Endothelial cell of umbilical vein (primary cell): Measurements from ENCODE around the gene CFAP61. TPM values are rescaled to one million over a fixed set of nuclear protein-coding genes. Genes with fewer than 3 reads are reported as not detected.

Experiments used
- BruUV-seq: library from RNA; stranded (reverse); fragments of 400-500 nt; replicated peaks from 2 replicates; lab custom pipeline; 2021; lab: Mats Ljungman, UMichigan
- CTCF ChIA-PET: fragments of 300-600, 350-600 bp; sonication (Branson Sonifier 250); formaldehyde crosslinking; loops from one replicate; lab custom pipeline; 2021; ENCODE audit warnings: antibody characterized with exemption, inconsistent platforms; lab: Charles Lee
- POLR2A ChIA-PET: fragments of 300-600, 350-600 bp; sonication (Branson Sonifier 250); formaldehyde crosslinking; loops from one replicate; lab custom pipeline; 2021; ENCODE audit warnings: antibody characterized with exemption, inconsistent platforms; lab: Charles Lee
- DNase-seq: peaks from one replicate; pipeline ENCODE4 v3.0.0-alpha.2; 2011; ENCODE audit warnings: low read depth, low spot score
- FAIRE-seq: peaks from 2 replicates; lab custom pipeline; 2011; peaks lifted over from hg19 to GRCh38; lab: Jason Lieb, UNC
- H2AFZ ChIP-seq: 2 replicates; pipeline ENCODE4 v1.6.0; 2012; ENCODE audit warnings: low read depth, low read length, control low read depth, inconsistent platforms
- H3K27ac ChIP-seq: 2 replicates; pipeline ENCODE4 v1.5.1; 2011; ENCODE audit warnings: low read depth, mild to moderate bottlenecking, control low read depth, low read length, moderate library complexity; ENCODE audit not compliant: insufficient read depth
- H3K27me3 ChIP-seq, 2 experiments: 2 replicates each; pipeline versions ENCODE4 v1.6.0 to v1.6.1; 2011; ENCODE audit warnings: low read length in 2 of 2, mixed read lengths in 1 of 2; ENCODE audit not compliant: control insufficient read depth in 2 of 2, insufficient read depth in 2 of 2
- H3K36me3 ChIP-seq, 2 experiments: 2 replicates in 1 of 2; 3 replicates in 1 of 2; pipeline ENCODE4 v1.5.1; 2011; ENCODE audit warnings: low read length in 2 of 2, mild to moderate bottlenecking in 1 of 2, moderate library complexity in 1 of 2; ENCODE audit not compliant: control insufficient read depth in 2 of 2, insufficient read depth in 2 of 2; ENCODE audit errors: extremely low read depth in 1 of 2
- H3K4me1 ChIP-seq: 3 replicates; pipeline ENCODE4 v1.5.1; 2011; ENCODE audit warnings: mild to moderate bottlenecking, low read length; ENCODE audit not compliant: control insufficient read depth, insufficient read depth; ENCODE audit errors: extremely low read depth
- H3K4me2 ChIP-seq: 2 replicates; pipeline ENCODE4 v1.6.1; 2011; ENCODE audit warnings: low read length, control low read depth, mixed read lengths; ENCODE audit not compliant: insufficient read depth
- H3K4me3 ChIP-seq, 3 experiments: fragments of 200-600 bp in 1 of 3; sonication (generic), shearing (Covaris generic) in 1 of 3; replicated peaks in 1 of 3; 2 replicates each; pipeline ENCODE4 v1.5.1; 2011 to 2016; ENCODE audit warnings: control low read depth in 3 of 3, low read length in 3 of 3, mild to moderate bottlenecking in 2 of 3, inconsistent platforms in 1 of 3, low read depth in 1 of 3, moderate library complexity in 1 of 3; ENCODE audit not compliant: insufficient read depth in 1 of 3
- H3K79me2 ChIP-seq: 2 replicates; pipeline ENCODE4 v1.6.0; 2012; ENCODE audit warnings: low read length, inconsistent platforms; ENCODE audit not compliant: control insufficient read depth, insufficient read depth
- H3K9ac ChIP-seq: replicated peaks from 2 replicates; pipeline ENCODE3; 2011; ENCODE audit warnings: low read length, control low read depth; ENCODE audit not compliant: insufficient read depth; ENCODE audit errors: extremely low read depth
- H3K9me1 ChIP-seq: replicated peaks from 3 replicates; pipeline ENCODE4 v1.6.0; 2011; ENCODE audit warnings: mild to moderate bottlenecking, low read length; ENCODE audit not compliant: control insufficient read depth, insufficient read depth; ENCODE audit errors: extremely low read depth
- H3K9me3 ChIP-seq: replicated peaks from 2 replicates; pipeline ENCODE4 v1.5.1; 2012; ENCODE audit warnings: low read length, inconsistent platforms; ENCODE audit not compliant: control insufficient read depth, insufficient read depth
- H4K20me1 ChIP-seq: replicated peaks from 2 replicates; pipeline ENCODE3; 2011; ENCODE audit warnings: mild to moderate bottlenecking, low read length; ENCODE audit not compliant: control insufficient read depth, insufficient read depth; ENCODE audit errors: extremely low read depth
- CTCF ChIP-seq, 2 donors: IDR thresholded peaks; 1 replicate in 1 of 2; 2 replicates in 1 of 2; pipeline ENCODE4 v1.5.1; 2011; ENCODE audit warnings: low read length in 2 of 2, mild to moderate bottlenecking in 2 of 2, moderate library complexity in 2 of 2, control low read depth in 1 of 2, inconsistent platforms in 1 of 2, low read depth in 1 of 2; ENCODE audit not compliant: insufficient read depth in 1 of 2; ENCODE audit errors: extremely low read depth in 1 of 2
- EZH2 ChIP-seq: IDR thresholded peaks from 2 replicates; pipeline ENCODE4 v1.6.1; 2012; ENCODE audit warnings: borderline replicate concordance, low read depth, mild to moderate bottlenecking, moderate library complexity, low read length, inconsistent platforms; ENCODE audit not compliant: severe bottlenecking
- FOS ChIP-seq: IDR thresholded peaks from 2 replicates; pipeline ENCODE4 v1.6.1; 2011; ENCODE audit warnings: mild to moderate bottlenecking, low read length, moderate library complexity, borderline replicate concordance; ENCODE audit not compliant: insufficient read depth
- GATA2 ChIP-seq: IDR thresholded peaks from 2 replicates; pipeline ENCODE4 v1.7.0; 2011; ENCODE audit warnings: low read depth, mild to moderate bottlenecking, moderate library complexity, mixed read lengths, low read length; ENCODE audit not compliant: insufficient read length, insufficient read depth
- JUN ChIP-seq: IDR thresholded peaks from 2 replicates; pipeline ENCODE4 v1.6.1; 2011; ENCODE audit warnings: borderline replicate concordance, low read depth; ENCODE audit not compliant: insufficient read length, insufficient read depth
- MYC ChIP-seq: IDR thresholded peaks from one replicate; pipeline ENCODE4 v1.6.1; 2011; ENCODE audit warnings: mild to moderate bottlenecking, low read depth, low read length
- POLR2A ChIP-seq: IDR thresholded peaks from 2 replicates; pipeline ENCODE4 v1.6.1; 2012; ENCODE audit warnings: low read depth, mild to moderate bottlenecking, control low read depth, low read length
- POLR2AphosphoS5 ChIP-seq: IDR thresholded peaks from 2 replicates; pipeline ENCODE4 v1.6.1; 2012; ENCODE audit warnings: low read depth, mild to moderate bottlenecking, control low read depth, low read length, moderate library complexity; ENCODE audit not compliant: insufficient read depth
- dilution Hi-C: fragments of 300-500 bp; cut with MboI; formaldehyde crosslinking; loops from one replicate; pipeline ENCODE4 v1.15.0; 2019; ENCODE audit warnings: low sequenced_read_pairs; ENCODE audit not compliant: extremely low pct_ligation_motif_present
- intact Hi-C: fragments of 100-400 bp; cut with micrococcal nuclease; formaldehyde crosslinking; loops from one replicate; pipeline ENCODE4 v1.10.0; 2022
- polyA plus RNA-seq, 4 experiments: library from polyadenylated mRNA; depleted of rRNA in 3 of 4; stranded (reverse) in 3 of 4; unstranded in 1 of 4; fragments of >200 nt; gene quantifications; 2 replicates each; pipeline versions ENCODE4 v1.2.1 to v1.2.3, GENCODE V29; 2011 to 2012; ENCODE audit warnings: missing spikeins in 1 of 4
- total RNA-seq: library from RNA; stranded (reverse); gene quantifications from 2 replicates; pipeline ENCODE4 v1.2.3, GENCODE V29; 2021
- TF ChIP-seq, protein P1 (sequence below): IDR thresholded peaks from 2 replicates; pipeline ENCODE4 v1.6.1; 2011; ENCODE audit not compliant: insufficient read depth, insufficient read length

CFAP61 gene
- total and polyA plus RNA-seq, 2 donors (not counting 3 experiments of a cell fraction or from before 2014, with no cell fraction given) = not detected

DNA sequence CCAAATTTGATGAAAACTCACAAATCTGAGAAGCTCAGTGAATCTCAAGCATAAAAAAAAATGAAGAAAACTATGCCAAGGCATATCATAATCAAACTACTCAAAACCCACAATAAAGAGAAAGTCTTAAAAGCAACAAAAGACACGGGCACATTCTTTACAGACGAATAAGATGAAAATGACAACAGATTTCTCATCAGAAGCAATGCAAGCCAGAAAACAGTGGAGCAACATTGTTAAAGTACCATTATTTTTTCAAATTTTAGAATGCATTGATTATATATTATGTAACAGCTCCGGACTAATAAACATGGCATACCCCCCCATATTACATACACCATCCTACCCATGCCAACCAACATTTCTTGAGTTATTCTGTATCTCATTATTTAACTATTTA, 260.2 kb downstream of the CFAP61 start:
- Histone ChIP-seq H3K27ac (no peak overlapping the region), H3K4me3 (no peak overlapping the region), H3K27me3 (peaks cover 0 to 1% of the 10 kb centered on the region in 2 experiments), H3K4me1 (no peaks in the 10 kb centered on the region), H3K9ac (no peak overlapping the region), H3K36me3 (no peaks in the 10 kb centered on the region), H3K9me3 (no peaks in the 10 kb centered on the region), H4K20me1 (no peaks in the 10 kb centered on the region), H3K79me2 (no peaks in the 10 kb centered on the region), H3K9me1 (no peaks in the 10 kb centered on the region), H3K4me2 (no peak overlapping the region), H2AFZ (no peak overlapping the region)
- BruUV-seq = no TSS peak
- DNase-seq = no peak
- dilution Hi-C loops = no loop called here
- FAIRE-seq = no peak
- TF ChIP-seq, protein P1, sequence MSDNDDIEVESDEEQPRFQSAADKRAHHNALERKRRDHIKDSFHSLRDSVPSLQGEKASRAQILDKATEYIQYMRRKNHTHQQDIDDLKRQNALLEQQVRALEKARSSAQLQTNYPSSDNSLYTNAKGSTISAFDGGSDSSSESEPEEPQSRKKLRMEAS = no peak
- no peak for TF ChIP-seq EZH2
- no peak for TF ChIP-seq POLR2A
- no peak for TF ChIP-seq MYC
- no peak for TF ChIP-seq POLR2AphosphoS5
- no peak for TF ChIP-seq FOS
- TF ChIP-seq JUN = no peak
- no peak for TF ChIP-seq GATA2
- no peak for TF ChIP-seq CTCF (IDR thresholded peaks at IDR 0.05; ENCODE audit: extremely low read depth in 1 of 2, insufficient read depth in 1 of 2, low read depth in 1 of 2, low read length in 2 of 2)
- intact Hi-C loops = no loop called here
- ChIA-PET CTCF (no interaction called here), POLR2A (no interaction called here)
